GDM1 (cell line): ENCODE data around the gene SFT2D3.

ENCODE experiments used
- DNase-seq: peaks from one replicate; lab custom pipeline; 2025; lab: John Stamatoyannopoulos, UW

Gene SFT2D3

GRCh38 chr2:127707890-127708648 lies 6.8 kb downstream of the SFT2D3 start:
- DNase-seq = no peak

GRCh38 chr2:127709336-127709735 lies 8.0 kb downstream of the SFT2D3 start:
- DNase-seq = no peak

GRCh38 chr2:127712999-127713398 lies 11.7 kb downstream of the SFT2D3 start:
- no peak for DNase-seq

GRCh38 chr2:127713562-127713961 lies 12.3 kb downstream of the SFT2D3 start:
- no peak for DNase-seq

- no peak for DNase-seq
Measured at GRCh38 chr2:127715778-127716449, 14.6 kb downstream of the SFT2D3 start.

- no peak for DNase-seq
Measured at GRCh38 chr2:127718271-127718670, 17.0 kb downstream of the SFT2D3 start.

- no peak for DNase-seq
Measured at GRCh38 chr2:127719301-127720218, 18.3 kb downstream of the SFT2D3 start.

- DNase-seq = no peak
Measured at GRCh38 chr2:127721311-127721977, 20.1 kb downstream of the SFT2D3 start.

- DNase-seq = no peak
Measured at GRCh38 chr2:127721978-127722355, 20.7 kb downstream of the SFT2D3 start.

- DNase-seq = no peak
Measured at GRCh38 chr2:127722807-127723206, 21.5 kb downstream of the SFT2D3 start.

- no peak for DNase-seq
Measured at GRCh38 chr2:127726158-127726880, 25.0 kb downstream of the SFT2D3 start.

GRCh38 chr2:127733113-127733815 lies 32.0 kb downstream of the SFT2D3 start:
- DNase-seq = no peak

- DNase-seq = no peak
Measured at GRCh38 chr2:127733816-127734537, 32.7 kb downstream of the SFT2D3 start.

GRCh38 chr2:127735044-127735443 lies 33.7 kb downstream of the SFT2D3 start:
- no peak for DNase-seq

GRCh38 chr2:127735537-127736399 lies 34.5 kb downstream of the SFT2D3 start:
- DNase-seq = no peak

- DNase-seq = no peak
Measured at GRCh38 chr2:127737892-127738291, 36.6 kb downstream of the SFT2D3 start.

GRCh38 chr2:127739800-127740199 lies 38.5 kb downstream of the SFT2D3 start:
- no peak for DNase-seq

GRCh38 chr2:127740665-127741288 lies 39.5 kb downstream of the SFT2D3 start:
- DNase-seq = no peak
